Measurements from ENCODE around the gene NR1I3.

Gene NR1I3

DNA sequence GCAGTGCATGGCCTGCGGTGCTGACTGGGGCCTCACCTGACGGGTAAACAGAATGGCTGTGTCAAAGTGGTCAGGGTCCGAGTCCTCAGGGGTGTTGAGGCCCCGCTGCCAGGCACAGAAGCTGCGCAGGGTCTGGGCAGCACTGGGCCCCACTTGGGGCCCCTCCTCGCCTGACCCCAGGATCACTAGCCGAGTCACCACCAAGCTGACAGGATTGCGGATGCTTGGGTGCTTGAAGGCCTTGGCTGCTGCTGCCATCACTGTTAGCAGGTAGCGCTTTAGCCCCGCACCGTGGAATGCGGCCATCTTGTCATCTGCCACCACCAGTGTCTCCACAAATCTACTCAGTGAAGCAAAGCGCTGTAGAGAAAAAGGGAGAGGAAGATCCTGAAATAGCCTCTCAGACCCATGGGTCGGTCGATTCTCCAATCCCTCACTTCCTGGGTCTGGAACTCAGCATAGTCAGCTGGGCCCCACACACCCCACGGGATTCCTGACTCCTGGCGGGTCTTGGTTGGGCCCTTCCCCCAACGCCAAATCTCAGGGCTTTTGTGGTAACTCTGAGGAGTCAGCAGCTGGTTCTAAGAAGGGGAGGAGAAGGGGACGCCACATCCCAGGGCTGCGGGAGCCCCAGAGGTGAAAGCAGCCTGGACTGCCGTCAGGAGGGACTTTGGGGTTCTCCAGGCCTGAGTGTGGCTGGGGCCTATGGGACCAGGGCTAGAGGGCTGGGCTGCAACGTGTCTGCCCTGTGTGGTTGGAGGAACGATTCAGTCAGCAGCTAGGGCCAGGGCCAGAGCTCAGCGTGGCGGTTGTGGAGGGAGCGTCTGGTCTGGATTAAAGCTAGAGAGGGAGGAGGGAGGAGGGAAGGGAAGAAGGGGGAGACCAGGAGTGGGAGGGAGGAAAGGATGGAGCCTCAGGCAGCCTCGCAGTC, 41.2 kb downstream of the NR1I3 start:
- Histone ChIP-seq H3K4me1 (ENCODE audit: control insufficient read depth in 2 of 2, insufficient read depth in 2 of 2, low read length in 2 of 2) (peaks cover 33 to 36% of the 10 kb centered on the region in 2 donors), H3K27me3 (ENCODE audit: control insufficient read depth in 2 of 2, insufficient read depth in 2 of 2, low read length in 2 of 2) (no peaks in the 10 kb centered on the region), H3K4me3 (ENCODE audit: low read length in 2 of 2) (peak overlapping the region in 1 of 2 donors; percentile 53), H3K9ac (ENCODE audit: low read depth in 1 of 2, low read length in 2 of 2) (peak overlapping the region; percentile 8 to 49), H3K36me3 (ENCODE audit: control insufficient read depth in 2 of 2, insufficient read depth in 2 of 2, low read length in 2 of 2) (no peaks in the 10 kb centered on the region), H3K27ac (ENCODE audit: low read depth in 2 of 2, low read length in 2 of 2) (peak overlapping the region; percentile 54 to 97), H3K9me3 (ENCODE audit: control insufficient read depth in 2 of 2, low read length in 2 of 2) (no peaks in the 10 kb centered on the region)

DNA sequence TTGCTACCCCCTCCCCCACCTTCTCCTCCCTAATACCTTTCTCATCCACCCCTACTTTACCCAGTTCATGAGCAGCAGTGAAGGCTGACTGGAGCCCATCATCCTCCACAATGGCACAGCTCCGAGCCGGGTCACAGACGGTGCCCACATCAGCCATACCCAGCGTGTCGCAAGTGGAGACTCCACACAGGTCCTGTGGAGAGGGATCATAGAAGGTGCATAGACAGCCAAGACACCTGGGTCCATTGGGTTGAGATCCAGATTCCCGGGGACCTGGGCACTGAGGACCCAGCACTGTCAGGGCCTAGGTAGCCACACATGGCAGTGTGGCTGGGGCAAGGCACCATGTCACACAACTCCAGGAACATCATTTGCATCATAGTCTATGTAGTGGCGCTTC, 41.9 kb downstream of the NR1I3 start:
- Histone ChIP-seq H3K4me3 (ENCODE audit: low read length in 2 of 2) (no peak overlapping the region), H3K4me1 (ENCODE audit: control insufficient read depth in 2 of 2, insufficient read depth in 2 of 2, low read length in 2 of 2) (peaks cover 26 to 31% of the 10 kb centered on the region in 2 donors), H3K36me3 (ENCODE audit: control insufficient read depth in 2 of 2, insufficient read depth in 2 of 2, low read length in 2 of 2) (peaks cover 0 to 4% of the 10 kb centered on the region in 2 donors), H3K27me3 (ENCODE audit: control insufficient read depth in 2 of 2, insufficient read depth in 2 of 2, low read length in 2 of 2) (no peaks in the 10 kb centered on the region), H3K9me3 (ENCODE audit: control insufficient read depth in 2 of 2, low read length in 2 of 2) (no peaks in the 10 kb centered on the region), H3K9ac (ENCODE audit: low read depth in 1 of 2, low read length in 2 of 2) (no peak overlapping the region), H3K27ac (ENCODE audit: low read depth in 2 of 2, low read length in 2 of 2) (peak overlapping the region; percentile 54 to 97)

DNA sequence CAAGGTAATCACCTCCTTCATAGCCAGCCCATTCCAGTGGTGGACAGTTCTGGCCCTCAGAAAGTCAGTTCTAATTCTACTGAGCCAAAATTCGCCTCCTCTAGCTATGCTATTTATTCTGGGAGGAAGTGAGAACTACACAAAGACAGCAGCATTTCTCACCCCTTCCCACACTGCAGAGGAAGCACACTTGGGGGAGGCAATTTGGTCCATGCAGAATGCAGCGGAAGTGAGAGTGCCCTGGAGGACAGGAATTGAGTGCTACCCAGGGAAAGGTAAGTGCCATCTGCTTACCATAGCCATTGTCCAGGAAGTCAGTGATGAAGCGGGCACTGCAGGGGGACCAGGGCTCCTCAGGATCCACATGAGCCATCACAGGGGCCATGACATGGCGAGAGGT, 42.8 kb downstream of the NR1I3 start:
- H3K27ac ChIP-seq (ENCODE audit: low read depth in 2 of 2, low read length in 2 of 2), result no peak overlapping the region
- H3K36me3 ChIP-seq (ENCODE audit: control insufficient read depth in 2 of 2, insufficient read depth in 2 of 2, low read length in 2 of 2), result peaks cover 0 to 4% of the 10 kb centered on the region in 2 donors
- H3K9ac ChIP-seq (ENCODE audit: low read depth in 1 of 2, low read length in 2 of 2), result no peak overlapping the region
- no peak overlapping the region for H3K4me3 ChIP-seq (ENCODE audit: low read length in 2 of 2)
- no peaks in the 10 kb centered on the region for H3K27me3 ChIP-seq (ENCODE audit: control insufficient read depth in 2 of 2, insufficient read depth in 2 of 2, low read length in 2 of 2)
- no peaks in the 10 kb centered on the region for H3K9me3 ChIP-seq (ENCODE audit: control insufficient read depth in 2 of 2, low read length in 2 of 2)
- peaks cover 20 to 21% of the 10 kb centered on the region in 2 donors for H3K4me1 ChIP-seq (ENCODE audit: control insufficient read depth in 2 of 2, insufficient read depth in 2 of 2, low read length in 2 of 2)

DNA sequence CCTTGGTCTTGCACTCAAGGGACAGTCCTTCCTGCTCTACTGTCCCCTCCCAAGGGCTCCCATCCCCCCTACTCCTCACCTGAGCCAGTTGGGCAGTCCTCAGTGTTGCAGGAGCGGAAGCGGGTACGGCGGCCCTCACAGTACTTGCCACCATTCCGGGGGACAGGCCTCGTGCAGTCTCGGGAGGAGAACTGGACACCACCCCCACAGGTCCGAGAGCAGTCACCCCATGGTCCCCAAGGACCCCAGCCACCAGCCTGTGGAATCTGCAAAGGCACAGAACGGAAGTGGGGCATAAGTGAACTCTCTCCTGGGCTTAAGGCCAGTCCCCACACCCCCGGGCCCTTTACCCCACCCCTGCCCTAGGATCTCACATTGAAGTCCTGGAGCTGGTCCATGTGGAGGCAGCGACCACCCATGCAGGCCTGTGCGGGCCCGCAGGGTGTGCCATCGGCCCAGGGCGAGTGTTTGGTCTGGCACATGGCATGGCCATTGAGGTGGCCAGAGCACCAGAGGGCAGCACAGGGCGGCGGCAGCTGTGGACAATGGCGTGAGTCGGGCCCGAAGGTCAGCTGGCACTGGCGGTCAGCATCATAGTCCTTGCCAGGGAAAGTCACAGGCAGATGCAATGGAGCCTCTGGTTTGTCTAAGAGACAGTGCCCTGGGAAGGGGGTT, 44.3 kb downstream of the NR1I3 start:
- no peaks in the 10 kb centered on the region for H3K27me3 ChIP-seq (ENCODE audit: control insufficient read depth in 2 of 2, insufficient read depth in 2 of 2, low read length in 2 of 2)
- H3K27ac ChIP-seq (ENCODE audit: low read depth in 2 of 2, low read length in 2 of 2), result no peak overlapping the region
- no peaks in the 10 kb centered on the region for H3K9me3 ChIP-seq (ENCODE audit: control insufficient read depth in 2 of 2, low read length in 2 of 2)
- no peak overlapping the region for H3K4me3 ChIP-seq (ENCODE audit: low read length in 2 of 2)
- H3K36me3 ChIP-seq (ENCODE audit: control insufficient read depth in 2 of 2, insufficient read depth in 2 of 2, low read length in 2 of 2), result peaks cover 0 to 4% of the 10 kb centered on the region in 2 donors
- peaks cover 12 to 15% of the 10 kb centered on the region in 2 donors for H3K4me1 ChIP-seq (ENCODE audit: control insufficient read depth in 2 of 2, insufficient read depth in 2 of 2, low read length in 2 of 2)
- no peak overlapping the region for H3K9ac ChIP-seq (ENCODE audit: low read depth in 1 of 2, low read length in 2 of 2)

DNA sequence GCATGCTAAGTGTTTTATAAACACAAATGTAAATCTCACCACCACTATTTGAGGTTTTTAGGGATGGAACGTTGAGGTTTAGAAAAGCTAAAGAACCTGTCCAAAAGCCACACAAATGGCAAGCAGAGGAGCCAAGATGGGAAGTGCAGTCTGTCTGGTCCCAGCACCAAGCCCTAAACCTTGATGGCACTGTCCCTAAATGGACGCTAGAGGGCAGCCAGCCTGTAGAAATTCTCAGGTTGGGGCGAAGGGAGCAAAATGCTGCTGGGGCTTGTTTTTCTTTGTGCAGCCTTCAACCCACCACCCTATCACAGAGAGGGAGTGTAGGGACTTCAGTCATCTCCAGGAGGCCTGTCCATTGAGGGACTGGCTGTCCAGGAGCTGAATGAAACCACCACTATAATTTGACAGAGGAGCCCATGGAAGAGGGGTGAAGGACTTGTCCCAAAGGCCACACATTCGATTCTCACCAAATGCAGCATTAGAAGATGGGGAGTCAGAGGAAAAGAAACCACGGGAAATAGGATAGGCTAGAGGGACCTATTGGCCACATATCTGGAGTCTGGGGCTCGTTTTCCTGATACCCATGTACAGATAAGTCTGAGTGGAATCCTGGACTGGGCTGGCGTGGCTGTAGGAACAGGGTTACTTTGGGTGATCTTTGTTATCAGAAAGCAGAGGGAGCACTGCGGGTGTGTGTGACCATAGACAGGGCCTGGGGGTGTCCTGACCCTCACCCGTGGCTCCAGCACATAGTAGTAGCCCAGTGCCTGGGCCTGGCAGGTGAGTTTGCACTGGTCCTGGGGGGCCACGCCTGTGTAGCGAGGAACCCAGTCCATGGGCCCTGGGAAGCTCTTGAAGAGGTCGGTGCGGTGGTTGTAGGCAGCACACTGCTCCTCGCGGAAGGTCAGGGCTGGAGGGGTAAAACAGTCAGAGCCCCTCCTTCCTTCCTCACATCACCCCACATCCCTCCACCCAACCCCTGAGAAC, 45.2 kb downstream of the NR1I3 start:
- Histone ChIP-seq H3K9ac (ENCODE audit: low read depth in 1 of 2, low read length in 2 of 2) (no peak overlapping the region), H3K27ac (ENCODE audit: low read depth in 2 of 2, low read length in 2 of 2) (no peak overlapping the region), H3K4me1 (ENCODE audit: control insufficient read depth in 2 of 2, insufficient read depth in 2 of 2, low read length in 2 of 2) (peaks cover 7 to 14% of the 10 kb centered on the region in 2 donors), H3K4me3 (ENCODE audit: low read length in 2 of 2) (no peak overlapping the region), H3K27me3 (ENCODE audit: control insufficient read depth in 2 of 2, insufficient read depth in 2 of 2, low read length in 2 of 2) (no peaks in the 10 kb centered on the region), H3K9me3 (ENCODE audit: control insufficient read depth in 2 of 2, low read length in 2 of 2) (no peaks in the 10 kb centered on the region), H3K36me3 (ENCODE audit: control insufficient read depth in 2 of 2, insufficient read depth in 2 of 2, low read length in 2 of 2) (peaks cover 0 to 4% of the 10 kb centered on the region in 2 donors)

DNA sequence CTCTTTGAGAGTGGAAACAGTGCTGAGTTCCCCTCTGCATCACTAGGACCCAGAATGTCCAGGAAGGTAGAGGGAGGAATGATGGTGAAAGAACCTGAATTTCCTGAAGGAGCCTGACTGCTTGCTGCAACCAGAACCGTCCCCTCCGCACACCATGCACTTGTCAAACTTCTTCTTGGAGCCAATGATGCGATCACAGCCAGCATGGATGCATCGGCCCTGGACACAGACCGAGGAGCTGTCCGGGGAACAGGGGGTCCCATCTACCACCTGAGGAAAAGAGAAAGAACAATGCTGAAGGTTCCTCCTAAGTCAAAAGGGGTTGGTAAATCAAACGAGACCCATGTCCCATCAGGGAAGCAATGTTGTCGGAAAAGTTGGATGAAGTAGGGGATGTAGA, 46.0 kb downstream of the NR1I3 start:
- Histone ChIP-seq H3K36me3 (ENCODE audit: control insufficient read depth in 2 of 2, insufficient read depth in 2 of 2, low read length in 2 of 2) (peaks cover 0 to 4% of the 10 kb centered on the region in 2 donors), H3K9me3 (ENCODE audit: control insufficient read depth in 2 of 2, low read length in 2 of 2) (no peaks in the 10 kb centered on the region), H3K27ac (ENCODE audit: low read depth in 2 of 2, low read length in 2 of 2) (no peak overlapping the region), H3K27me3 (ENCODE audit: control insufficient read depth in 2 of 2, insufficient read depth in 2 of 2, low read length in 2 of 2) (no peaks in the 10 kb centered on the region), H3K4me1 (ENCODE audit: control insufficient read depth in 2 of 2, insufficient read depth in 2 of 2, low read length in 2 of 2) (peaks cover 6 to 8% of the 10 kb centered on the region in 2 donors), H3K9ac (ENCODE audit: low read depth in 1 of 2, low read length in 2 of 2) (no peak overlapping the region), H3K4me3 (ENCODE audit: low read length in 2 of 2) (no peak overlapping the region)

DNA sequence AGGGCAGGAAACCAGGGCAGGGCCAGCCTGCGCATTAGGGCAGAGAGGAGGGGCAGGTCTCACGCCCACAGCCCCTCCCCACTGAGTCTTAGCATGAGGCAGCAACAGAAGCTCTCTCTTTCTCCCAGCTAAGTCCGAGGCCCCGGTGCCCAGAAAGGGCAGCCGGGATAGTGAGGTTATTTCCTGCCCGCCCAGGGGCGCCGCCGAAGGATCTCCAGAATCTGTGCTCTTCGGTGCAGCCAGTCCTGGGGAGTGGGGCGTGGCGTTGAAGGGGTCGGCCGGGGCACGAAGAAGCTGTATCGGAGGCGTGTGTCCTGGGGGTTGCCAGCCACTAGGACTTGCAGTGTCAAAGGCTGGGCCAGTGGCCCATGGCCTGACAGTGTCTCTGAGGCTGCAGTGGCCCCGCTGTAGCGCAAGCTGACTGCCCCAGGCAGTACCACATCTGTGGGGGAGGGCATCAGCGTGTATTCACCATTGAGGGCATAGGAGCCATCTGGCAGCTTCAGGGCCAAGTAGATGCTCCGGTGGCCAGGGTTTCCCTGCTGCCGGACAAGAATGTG, 47.0 kb downstream of the NR1I3 start:
- Histone ChIP-seq H3K9me3 (ENCODE audit: control insufficient read depth in 2 of 2, low read length in 2 of 2) (no peaks in the 10 kb centered on the region), H3K27ac (ENCODE audit: low read depth in 2 of 2, low read length in 2 of 2) (no peak overlapping the region), H3K4me3 (ENCODE audit: low read length in 2 of 2) (no peak overlapping the region), H3K36me3 (ENCODE audit: control insufficient read depth in 2 of 2, insufficient read depth in 2 of 2, low read length in 2 of 2) (peaks cover 0 to 4% of the 10 kb centered on the region in 2 donors), H3K9ac (ENCODE audit: low read depth in 1 of 2, low read length in 2 of 2) (no peak overlapping the region), H3K27me3 (ENCODE audit: control insufficient read depth in 2 of 2, insufficient read depth in 2 of 2, low read length in 2 of 2) (no peaks in the 10 kb centered on the region), H3K4me1 (ENCODE audit: control insufficient read depth in 2 of 2, insufficient read depth in 2 of 2, low read length in 2 of 2) (peaks cover 0 to 10% of the 10 kb centered on the region in 2 donors)

DNA sequence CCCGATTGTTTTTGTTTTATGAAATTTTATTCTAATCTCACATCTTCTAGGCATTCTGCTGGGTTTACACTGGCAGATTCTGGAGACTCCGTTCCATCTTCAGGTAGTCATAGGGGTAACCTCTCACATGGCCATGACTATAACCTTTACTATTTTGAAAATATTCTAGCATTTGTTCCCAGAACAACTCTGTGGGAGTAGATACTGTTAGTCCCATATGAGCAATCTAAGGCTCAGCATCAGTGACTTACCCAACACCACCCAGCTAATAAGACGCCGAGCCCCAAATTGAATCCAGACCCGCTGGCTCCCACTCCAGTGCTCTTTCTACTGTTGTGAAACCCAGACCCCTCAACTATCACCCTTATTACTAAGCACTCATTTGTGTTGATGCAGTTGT, 49.0 kb downstream of the NR1I3 start:
- H3K4me1 ChIP-seq (ENCODE audit: control insufficient read depth in 2 of 2, insufficient read depth in 2 of 2, low read length in 2 of 2), result peaks cover 0 to 13% of the 10 kb centered on the region in 2 donors
- H3K9me3 ChIP-seq (ENCODE audit: control insufficient read depth in 2 of 2, low read length in 2 of 2), result no peaks in the 10 kb centered on the region
- H3K9ac ChIP-seq (ENCODE audit: low read depth in 1 of 2, low read length in 2 of 2), result no peak overlapping the region
- no peak overlapping the region for H3K4me3 ChIP-seq (ENCODE audit: low read length in 2 of 2)
- H3K36me3 ChIP-seq (ENCODE audit: control insufficient read depth in 2 of 2, insufficient read depth in 2 of 2, low read length in 2 of 2), result peaks cover 0 to 4% of the 10 kb centered on the region in 2 donors
- H3K27me3 ChIP-seq (ENCODE audit: control insufficient read depth in 2 of 2, insufficient read depth in 2 of 2, low read length in 2 of 2), result no peaks in the 10 kb centered on the region
- no peak overlapping the region for H3K27ac ChIP-seq (ENCODE audit: low read depth in 2 of 2, low read length in 2 of 2)

GRCh38 chr1:161188381-161188780, 49.6 kb downstream of the NR1I3 start:
- H3K27me3 ChIP-seq (ENCODE audit: control insufficient read depth in 2 of 2, insufficient read depth in 2 of 2, low read length in 2 of 2), result no peaks in the 10 kb centered on the region
- peaks cover 0 to 4% of the 10 kb centered on the region in 2 donors for H3K36me3 ChIP-seq (ENCODE audit: control insufficient read depth in 2 of 2, insufficient read depth in 2 of 2, low read length in 2 of 2)
- H3K27ac ChIP-seq (ENCODE audit: low read depth in 2 of 2, low read length in 2 of 2), result no peak overlapping the region
- no peak overlapping the region for H3K4me3 ChIP-seq (ENCODE audit: low read length in 2 of 2)
- H3K9ac ChIP-seq (ENCODE audit: low read depth in 1 of 2, low read length in 2 of 2), result no peak overlapping the region
- H3K4me1 ChIP-seq (ENCODE audit: control insufficient read depth in 2 of 2, insufficient read depth in 2 of 2, low read length in 2 of 2), result peaks cover 0 to 13% of the 10 kb centered on the region in 2 donors
- no peaks in the 10 kb centered on the region for H3K9me3 ChIP-seq (ENCODE audit: control insufficient read depth in 2 of 2, low read length in 2 of 2)
